Stimulated activated CD8-positive, alpha-beta memory T cell treated with anti-CD3 and anti-CD28 coated beads, Interleukin-4, amount 100 ng/mL, for 24 hours (primary cell): ENCODE results near the gene REN.

Source experiments
- DNase-seq: peaks from one replicate; pipeline ENCODE4 v3.0.0-alpha.2; 2020; ENCODE audit warnings: low read depth

The REN gene

DNA sequence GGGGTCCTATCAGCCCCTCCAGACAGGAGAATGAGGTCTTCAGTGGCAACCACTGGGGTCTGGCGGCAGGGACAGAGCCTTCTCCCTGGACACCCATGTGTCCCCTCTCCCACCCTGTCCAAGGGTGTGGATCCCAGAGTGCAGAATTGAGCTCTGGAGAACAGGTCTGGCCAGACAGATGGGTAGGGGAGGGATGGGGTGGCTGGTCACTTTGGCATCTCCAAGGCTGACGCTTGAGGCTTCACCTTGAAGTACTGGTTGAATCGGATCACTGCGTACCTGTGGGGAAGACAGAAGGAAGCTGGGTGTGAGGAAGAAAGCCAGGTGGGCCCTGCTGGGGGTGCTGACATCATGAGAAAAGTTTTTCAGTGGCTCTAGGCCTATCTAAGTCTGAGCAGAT, 34.2 kb downstream of the REN start:
- no peak for DNase-seq

DNA sequence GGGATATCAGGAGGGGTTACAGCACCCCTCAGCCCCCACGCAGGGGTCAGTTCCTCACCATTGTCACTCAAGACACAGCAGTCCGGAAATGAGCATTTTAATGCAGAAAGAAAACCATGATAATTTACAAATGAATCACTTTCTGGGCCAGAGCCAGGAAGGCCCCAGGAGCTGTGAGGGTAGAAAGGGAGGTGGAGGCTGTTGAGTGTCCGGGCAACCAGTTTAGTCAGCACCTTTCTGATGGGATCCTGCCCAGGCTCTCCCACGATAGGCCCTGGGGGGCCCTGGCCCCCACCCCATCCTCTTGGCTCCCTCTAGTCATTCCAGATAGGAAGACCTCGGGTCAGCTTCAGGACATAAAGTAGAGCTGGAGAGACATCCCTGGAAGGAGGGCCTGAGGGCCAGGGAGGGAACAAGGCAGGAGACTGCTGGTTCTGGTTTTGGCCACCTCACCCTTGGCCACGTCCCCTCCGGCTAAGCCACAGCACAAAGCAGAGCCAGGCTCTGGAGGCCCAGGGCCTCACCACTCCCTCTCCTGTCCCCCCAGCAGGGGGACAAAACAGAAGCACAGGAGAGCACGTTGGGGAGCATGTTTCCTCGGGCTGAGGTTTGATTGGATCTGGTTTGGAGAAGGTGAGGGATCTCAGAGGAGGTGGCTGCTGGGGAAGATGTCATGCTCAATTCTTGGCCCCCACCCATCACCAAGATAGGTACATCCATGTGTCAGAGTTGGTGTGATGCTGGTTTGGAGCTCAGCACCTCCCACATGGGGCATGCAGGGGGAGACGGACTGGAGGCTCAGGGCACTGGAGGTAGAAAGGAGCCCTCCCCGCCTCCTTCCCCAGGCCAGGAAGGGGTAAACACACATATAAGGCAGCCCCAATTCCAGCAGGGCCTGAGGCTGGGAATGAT, 34.9 kb downstream of the REN start:
- no peak for DNase-seq

DNA sequence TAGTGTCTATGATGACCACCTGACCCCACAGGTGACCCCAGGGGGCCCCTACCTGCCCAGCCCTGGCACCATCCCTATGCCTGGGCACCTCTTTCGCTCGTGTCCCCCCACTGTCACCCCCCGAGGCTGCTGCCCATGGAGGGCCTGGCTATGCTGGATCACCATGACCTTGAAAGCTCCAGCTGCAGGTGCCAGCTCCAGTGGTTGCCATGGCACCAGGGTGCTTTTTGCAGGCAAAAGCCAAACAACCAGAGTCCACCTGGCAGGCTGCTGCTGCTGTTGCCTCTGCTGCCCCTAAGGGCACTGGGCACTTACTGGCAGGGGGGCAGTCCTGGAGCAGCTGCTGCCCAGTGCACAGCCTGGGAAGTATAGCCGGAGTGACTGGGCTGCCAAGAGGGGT, 36.0 kb downstream of the REN start:
- DNase-seq = no peak

DNA sequence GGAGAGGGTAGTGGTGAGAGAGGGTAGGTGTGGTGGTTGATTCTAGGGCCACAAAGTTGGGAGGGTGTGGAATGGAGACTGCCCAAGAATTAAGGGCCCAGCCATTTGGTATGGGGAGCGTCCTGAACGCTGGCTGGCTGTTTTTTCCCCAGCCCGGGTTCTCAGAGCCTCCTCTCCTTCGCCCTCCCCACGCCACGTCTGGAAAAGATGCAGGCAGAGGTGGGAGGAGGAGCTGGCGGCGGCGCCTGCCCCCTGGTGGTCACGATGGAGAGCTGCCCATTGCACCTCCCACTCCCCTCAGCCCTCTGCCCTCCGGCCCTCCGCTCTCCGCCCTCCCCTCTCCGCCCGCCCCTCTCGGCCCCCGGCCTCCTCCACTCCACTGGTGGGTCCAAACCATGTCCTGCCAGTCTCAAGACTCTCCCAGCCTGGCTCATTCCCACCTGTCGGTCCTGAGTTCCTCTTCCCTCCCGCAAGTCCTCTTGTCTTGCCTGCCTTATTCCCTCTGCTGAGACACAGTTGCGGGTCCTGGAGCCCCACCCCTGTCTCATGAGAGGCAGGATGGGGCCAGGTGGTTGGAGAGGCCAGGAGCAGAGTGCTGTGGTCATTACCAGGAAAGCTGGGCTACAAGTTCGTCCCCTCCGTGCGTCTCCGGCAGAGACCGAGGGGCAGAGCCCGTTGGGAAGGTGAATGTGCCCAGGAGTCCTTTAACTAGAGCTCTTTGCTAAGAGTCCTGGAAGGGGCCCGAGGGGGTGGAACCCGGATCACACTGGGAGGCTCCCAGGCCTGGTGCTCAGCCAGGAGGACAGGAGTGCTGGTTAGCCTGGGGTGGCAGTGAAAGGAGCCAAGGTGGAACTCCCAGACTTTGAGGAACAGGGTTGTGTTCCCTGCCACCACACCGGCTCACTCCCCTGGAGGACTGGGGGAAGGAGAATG, 36.9 kb downstream of the REN start:
- DNase-seq = peak; percentile 27

DNA sequence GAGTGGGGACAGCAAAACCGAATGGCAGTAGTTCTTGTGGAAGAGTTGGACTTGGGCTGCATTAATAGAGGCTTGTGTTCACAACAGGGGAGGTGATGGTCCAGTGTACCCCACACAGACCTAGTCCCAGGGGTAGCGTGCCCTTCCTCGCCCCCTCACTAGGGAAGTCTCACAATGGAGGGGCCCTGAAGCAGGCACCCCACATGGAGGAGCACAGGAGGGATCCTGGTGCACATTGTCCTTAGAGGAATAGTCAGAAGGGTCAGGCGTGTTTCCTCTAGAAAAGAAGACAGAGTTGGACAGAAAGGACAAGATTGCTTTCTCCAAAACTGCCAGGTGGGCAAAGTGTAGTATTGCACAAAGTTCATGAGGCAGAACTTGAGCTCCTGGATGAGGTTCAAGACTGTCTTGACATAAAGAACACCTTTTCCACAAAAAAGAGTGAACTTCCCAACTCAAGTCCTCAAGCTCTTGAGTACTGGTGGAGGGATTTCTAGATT, 37.6 kb downstream of the REN start:
- DNase-seq = no peak

DNA sequence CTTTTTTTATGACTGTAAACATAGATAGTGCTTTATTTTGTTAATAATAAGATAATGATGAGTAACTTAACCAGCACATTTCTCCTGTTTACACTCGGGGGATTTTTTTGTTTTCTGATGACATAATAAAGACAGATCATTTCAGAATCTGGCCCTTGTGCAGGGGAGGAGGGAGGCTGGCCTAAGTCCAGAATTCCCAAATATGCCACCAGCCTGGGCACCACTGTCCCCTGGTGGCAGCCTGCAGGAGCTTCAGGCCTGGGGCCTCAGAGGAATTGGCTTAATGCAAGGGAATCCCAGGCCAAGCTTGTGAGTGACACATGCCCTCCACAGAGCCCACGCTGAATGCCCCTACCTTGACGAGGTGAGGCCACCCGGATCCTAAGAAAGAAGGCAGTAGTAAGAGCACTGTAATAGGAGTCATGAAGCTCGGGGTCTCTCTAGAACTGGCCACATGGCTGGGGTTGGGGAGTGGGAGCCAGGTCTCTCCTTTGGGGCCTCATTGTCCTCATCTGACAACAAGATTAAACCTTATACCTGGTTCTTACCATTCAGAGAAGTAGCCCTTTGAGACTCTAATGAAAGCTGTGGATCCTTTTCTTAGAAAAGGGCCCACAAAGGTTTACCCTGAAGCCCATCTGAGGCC, 38.4 kb downstream of the REN start:
- DNase-seq = no peak

GRCh38 chr1:204126956-204127355, 39.2 kb downstream of the REN start:
- no peak for DNase-seq

GRCh38 chr1:204126386-204126785, 39.8 kb downstream of the REN start:
- no peak for DNase-seq

DNA sequence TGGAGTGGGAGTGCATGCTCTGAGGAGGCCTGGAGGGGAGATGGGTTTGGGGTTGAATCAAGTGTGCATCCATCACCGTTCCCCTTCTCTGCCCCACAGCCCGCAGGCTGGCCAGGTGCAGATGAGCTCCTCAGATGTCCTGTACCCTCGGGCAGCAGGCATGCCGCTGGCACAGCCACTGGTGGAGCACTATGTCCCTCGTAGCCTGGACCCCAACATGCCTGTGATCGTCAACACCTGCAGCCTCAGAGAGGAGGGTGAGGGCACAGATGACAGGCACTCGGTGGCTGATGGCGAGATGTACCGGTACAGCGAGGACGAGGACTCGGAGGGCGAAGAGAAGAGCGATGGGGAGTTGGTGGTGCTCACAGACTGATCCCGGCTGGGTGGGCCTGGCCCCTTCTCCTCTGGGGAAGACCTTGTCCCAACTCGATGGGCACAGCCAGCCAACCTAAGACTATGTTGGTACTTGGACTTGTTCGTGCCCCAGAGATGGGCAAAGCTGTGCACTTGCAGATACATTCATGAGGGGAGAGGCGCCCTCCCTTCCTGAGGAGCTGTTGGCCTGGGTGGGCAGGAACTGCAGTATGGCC, 40.3 kb downstream of the REN start:
- no peak for DNase-seq

GRCh38 chr1:204124639-204125038, 41.5 kb downstream of the REN start:
- DNase-seq = no peak

DNA sequence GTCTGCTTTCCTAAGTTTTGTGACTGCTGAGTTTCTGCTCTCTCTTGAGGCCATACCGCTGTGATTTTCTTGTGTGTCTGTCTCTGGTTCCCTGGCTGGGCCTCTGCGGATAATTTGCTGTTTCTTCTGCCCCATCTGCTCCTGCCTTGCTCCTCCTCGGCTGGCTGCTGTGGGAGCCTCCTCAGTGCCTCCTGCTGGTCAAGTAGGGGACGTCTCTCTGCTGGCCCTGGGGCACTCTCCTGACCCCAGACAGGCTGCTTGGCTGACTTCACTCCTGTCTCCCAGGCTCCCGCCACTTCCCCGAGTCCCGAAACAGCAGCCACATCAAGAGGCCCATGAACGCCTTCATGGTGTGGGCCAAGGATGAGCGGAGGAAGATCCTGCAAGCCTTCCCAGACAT, 42.8 kb downstream of the REN start:
- no peak for DNase-seq

DNA sequence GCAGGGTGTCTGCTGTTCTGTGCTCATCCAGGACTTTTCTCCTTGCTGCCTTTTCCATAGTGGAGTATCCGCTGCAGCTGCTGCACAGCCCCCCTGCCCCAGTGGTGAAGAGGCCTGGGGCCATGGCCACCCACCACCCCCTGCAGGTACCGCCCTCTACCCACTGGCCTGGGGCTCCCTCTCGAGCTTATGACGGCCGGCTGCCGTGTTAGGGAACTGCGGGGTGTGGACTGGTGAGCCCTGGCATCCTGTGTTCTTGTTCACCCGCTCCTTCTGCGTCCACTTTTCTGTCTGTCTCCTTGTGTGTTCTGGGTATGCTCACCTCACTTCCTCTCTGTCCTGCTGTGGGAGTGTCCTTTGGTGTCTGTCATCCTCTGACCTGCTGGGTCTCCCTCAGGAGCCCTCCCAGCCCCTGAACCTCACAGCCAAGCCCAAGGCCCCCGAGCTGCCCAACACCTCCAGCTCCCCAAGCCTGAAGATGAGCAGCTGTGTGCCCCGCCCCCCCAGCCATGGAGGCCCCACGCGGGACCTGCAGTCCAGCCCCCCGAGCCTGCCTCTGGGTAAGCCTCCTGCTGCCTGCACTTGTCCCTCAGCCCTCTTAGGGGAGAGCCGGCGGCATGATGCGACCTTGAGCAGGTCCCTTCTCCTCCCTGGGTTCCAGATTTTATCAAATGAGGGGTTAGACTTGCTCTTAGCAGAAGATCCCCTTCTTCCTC, 44.1 kb downstream of the REN start:
- DNase-seq = no peak

DNA sequence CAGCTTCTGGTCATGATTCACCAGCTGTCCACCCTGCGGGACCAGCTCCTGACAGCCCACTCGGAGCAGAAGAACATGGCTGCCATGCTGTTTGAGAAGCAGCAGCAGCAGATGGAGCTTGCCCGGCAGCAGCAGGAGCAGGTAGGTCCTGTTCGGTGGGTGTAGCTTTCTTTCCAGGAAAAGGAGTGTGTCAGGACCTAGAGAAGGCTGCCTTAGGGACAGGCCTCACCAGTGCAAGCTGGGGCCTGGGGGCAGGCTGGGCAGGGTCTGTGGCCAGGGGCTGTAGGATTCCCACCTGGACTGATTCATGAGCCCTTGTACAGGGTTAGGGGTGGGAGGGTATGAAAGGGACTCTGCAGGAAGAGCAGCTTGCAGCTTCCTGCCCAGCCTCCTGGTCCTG, 49.6 kb downstream of the REN start:
- no peak for DNase-seq

GRCh38 chr1:204115116-204115515, 51.0 kb downstream of the REN start:
- DNase-seq = no peak

DNA sequence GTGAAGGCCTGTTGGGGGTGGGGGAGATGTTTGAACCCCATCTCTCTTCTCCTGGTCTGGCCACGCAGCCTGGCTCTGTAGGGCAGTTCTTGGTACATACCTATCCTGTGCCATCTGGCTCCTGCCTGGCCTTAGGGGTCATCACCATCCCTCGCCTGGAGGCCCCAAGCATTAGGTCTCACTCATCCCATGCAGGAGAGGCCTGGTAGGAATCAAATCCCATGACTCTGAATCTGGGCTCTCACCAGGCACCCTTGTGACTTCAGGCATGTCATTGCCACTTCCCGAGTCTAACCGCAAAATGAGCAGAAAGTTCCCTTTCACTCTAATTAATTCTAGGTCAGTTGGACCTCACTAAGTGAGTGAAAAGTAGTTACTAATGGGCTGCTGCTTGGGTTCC, 51.5 kb downstream of the REN start:
- DNase-seq = no peak

DNA sequence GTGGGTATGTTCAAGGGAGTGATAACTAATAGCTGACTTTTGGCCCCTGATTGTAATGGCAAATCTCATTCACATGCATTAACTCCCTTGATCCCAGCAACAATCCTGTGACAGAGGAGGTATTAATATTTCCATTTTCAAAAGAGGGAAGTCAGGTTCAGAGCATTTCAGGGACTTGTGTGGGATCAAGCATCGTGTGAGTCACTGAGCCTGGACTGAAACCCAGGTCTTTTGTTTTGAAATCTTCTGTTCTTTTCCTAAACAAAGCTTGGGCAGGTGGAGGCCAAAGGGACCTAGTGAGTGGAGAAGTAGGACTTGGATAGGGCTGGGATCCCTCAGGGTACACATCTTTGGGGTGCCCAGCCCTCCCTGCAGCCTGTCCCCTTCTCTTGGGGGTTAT, 52.2 kb downstream of the REN start:
- no peak for DNase-seq

DNA sequence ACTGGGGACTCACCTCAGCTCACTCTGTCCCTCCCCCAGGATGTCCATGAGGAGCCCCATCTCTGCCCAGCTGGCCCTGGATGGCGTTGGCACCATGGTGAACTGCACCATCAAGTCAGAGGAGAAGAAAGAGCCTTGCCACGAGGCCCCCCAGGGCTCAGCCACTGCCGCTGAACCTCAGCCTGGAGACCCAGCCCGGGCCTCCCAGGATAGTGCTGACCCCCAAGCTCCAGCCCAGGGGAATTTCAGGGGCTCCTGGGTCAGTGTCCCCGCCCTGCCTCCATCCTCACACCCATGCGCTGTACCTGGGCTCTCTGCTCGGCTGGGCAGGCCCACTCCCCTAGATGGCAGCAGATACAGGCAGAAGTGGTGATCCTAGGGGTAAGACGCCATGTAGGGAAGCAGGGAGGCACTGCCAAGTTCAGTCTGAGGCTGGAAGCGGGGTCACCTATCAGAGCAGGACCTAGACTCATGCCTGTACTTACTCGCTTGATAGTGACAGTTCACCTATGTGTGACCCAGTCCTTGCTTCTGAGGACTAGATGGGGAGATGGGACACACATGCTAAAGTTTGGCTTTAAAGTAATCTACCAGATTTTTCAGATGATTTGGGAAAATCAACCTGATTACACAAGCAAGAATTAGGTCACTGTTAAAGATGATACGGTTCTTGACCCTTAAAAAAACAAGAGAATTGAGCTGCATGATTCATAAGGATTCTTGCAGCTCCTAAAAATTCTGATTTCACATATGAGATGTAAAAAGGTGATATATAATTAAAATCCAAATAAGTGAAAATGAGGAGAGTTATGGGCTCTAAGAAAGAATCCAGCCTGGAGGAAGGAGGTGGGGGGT, 53.0 kb downstream of the REN start:
- no peak for DNase-seq

DNA sequence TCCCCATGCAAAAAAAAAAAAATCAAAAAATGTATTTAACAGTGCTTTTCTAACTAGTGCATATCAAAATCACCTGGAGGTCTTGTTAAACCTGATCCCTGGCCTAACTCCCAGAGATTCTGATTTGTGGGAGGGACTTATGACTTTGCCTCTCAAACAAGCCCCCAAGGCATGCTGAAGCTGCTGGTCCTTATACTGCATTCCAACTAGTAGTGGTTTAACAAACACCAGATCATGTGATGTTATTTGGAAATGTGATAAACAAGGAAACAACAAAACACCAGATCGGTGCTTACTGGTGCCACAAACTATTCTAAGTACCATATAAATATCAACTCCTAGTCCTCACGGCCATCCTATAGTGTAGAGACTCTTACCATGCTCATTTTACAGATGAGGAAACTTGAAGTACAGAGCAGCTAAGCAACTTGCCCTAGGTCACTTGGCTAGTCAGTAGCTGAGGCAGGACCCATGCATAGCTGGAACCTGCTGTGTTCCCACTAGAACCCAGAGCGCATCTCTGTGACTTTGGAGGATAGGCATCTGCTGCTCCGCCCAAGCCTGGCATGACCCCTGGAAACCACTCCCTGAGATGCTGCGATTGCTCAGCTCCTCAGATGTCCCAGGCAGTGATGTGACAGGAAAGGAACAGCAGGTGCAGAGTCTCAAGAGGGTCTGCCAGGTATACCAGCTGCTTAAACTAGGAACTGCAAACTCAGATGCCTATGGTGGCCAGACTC, 55.1 kb downstream of the REN start:
- DNase-seq = no peak

GRCh38 chr1:204108312-204109141, 57.6 kb downstream of the REN start:
- DNase-seq = no peak
